ENCODE data around the gene CTNNA3. TPM values are rescaled to one million over a fixed set of nuclear protein-coding genes. Genes with fewer than 3 reads are reported as not detected.

The CTNNA3 gene
- polyA plus RNA-seq, 1 donor from 2014 or later, result 0.14 TPM

GRCh38 chr10:66180021-66180420 lies 1516.0 kb downstream of the CTNNA3 start:
- H3K27ac ChIP-seq (ENCODE audit: low read length), result no peak overlapping the region
- H2AFZ ChIP-seq (ENCODE audit: low read depth, low read length), result no peak overlapping the region
- no peaks in the 10 kb centered on the region for H4K20me1 ChIP-seq (ENCODE audit: insufficient read depth)
- TF ChIP-seq CTCF (IDR thresholded peaks at IDR 0.05; ENCODE audit: poor library complexity, severe bottlenecking), result no peak
- TF ChIP-seq MXI1 (conservative IDR thresholded peaks at IDR 0.05; ENCODE audit: poor library complexity, severe bottlenecking), result no peak
- TF ChIP-seq RAD21 (conservative IDR thresholded peaks at IDR 0.05), result no peak
- TF ChIP-seq TAF1 (IDR thresholded peaks at IDR 0.05; ENCODE audit: low read depth), result no peak
- no peak for TF ChIP-seq REST (IDR thresholded peaks at IDR 0.05; ENCODE audit: borderline replicate concordance)
- TF ChIP-seq EZH2 (IDR thresholded peaks at IDR 0.05; ENCODE audit: borderline replicate concordance, insufficient read depth, low read length, poor library complexity, severe bottlenecking), result no peak
- no peak for TF ChIP-seq EP300 (conservative IDR thresholded peaks at IDR 0.05; ENCODE audit: poor library complexity, severe bottlenecking)
- no peak for TF ChIP-seq SMC3 (conservative IDR thresholded peaks at IDR 0.05; ENCODE audit: poor library complexity)
- TF ChIP-seq POLR2AphosphoS5 (IDR thresholded peaks at IDR 0.05), result no peak
- H3K4me3 ChIP-seq (ENCODE audit: low read length), result no peak overlapping the region
- H3K9me3 ChIP-seq (ENCODE audit: low read length), result no peaks in the 10 kb centered on the region
- no peaks in the 10 kb centered on the region for H3K36me3 ChIP-seq (ENCODE audit: insufficient read depth, low read length)
- H3F3A ChIP-seq (ENCODE audit: insufficient read depth, low read length, poor library complexity, severe bottlenecking), result no peaks in the 10 kb centered on the region
- no peak overlapping the region for H3K9ac ChIP-seq (ENCODE audit: low read length)
- no peaks in the 10 kb centered on the region for H3K9me2 ChIP-seq (ENCODE audit: insufficient read depth, low read length)
- no peaks in the 10 kb centered on the region for H3K79me2 ChIP-seq (replicated peaks; ENCODE audit: insufficient read depth, low read length)
- H3K27me3 ChIP-seq (ENCODE audit: insufficient read depth, low read depth, low read length), result no peaks in the 10 kb centered on the region
- no peak overlapping the region for H3K4me2 ChIP-seq (ENCODE audit: low read length)

GRCh38 chr10:66176772-66177171 lies 1519.2 kb downstream of the CTNNA3 start:
- Histone ChIP-seq H3K36me3 (ENCODE audit: insufficient read depth, low read length) (no peaks in the 10 kb centered on the region), H3K4me3 (ENCODE audit: low read length) (no peak overlapping the region), H3K27me3 (ENCODE audit: insufficient read depth, low read depth, low read length) (no peaks in the 10 kb centered on the region), H3K9me3 (ENCODE audit: low read length) (no peaks in the 10 kb centered on the region), H4K20me1 (ENCODE audit: insufficient read depth) (no peaks in the 10 kb centered on the region), H3K9ac (ENCODE audit: low read length) (no peak overlapping the region), H3K4me2 (ENCODE audit: low read length) (no peak overlapping the region), H3K9me2 (ENCODE audit: insufficient read depth, low read length) (no peaks in the 10 kb centered on the region), H2AFZ (ENCODE audit: low read depth, low read length) (no peak overlapping the region), H3K27ac (ENCODE audit: low read length) (no peak overlapping the region), H3K79me2 (replicated peaks; ENCODE audit: insufficient read depth, low read length) (no peaks in the 10 kb centered on the region), H3F3A (ENCODE audit: insufficient read depth, low read length, poor library complexity, severe bottlenecking) (no peaks in the 10 kb centered on the region)
- TF ChIP-seq EZH2 (IDR thresholded peaks at IDR 0.05; ENCODE audit: borderline replicate concordance, insufficient read depth, low read length, poor library complexity, severe bottlenecking), result no peak
- no peak for TF ChIP-seq RAD21 (conservative IDR thresholded peaks at IDR 0.05)
- TF ChIP-seq SMC3 (conservative IDR thresholded peaks at IDR 0.05; ENCODE audit: poor library complexity), result no peak
- TF ChIP-seq CTCF (IDR thresholded peaks at IDR 0.05; ENCODE audit: poor library complexity, severe bottlenecking), result no peak
- no peak for TF ChIP-seq POLR2AphosphoS5 (IDR thresholded peaks at IDR 0.05)
- TF ChIP-seq EP300 (conservative IDR thresholded peaks at IDR 0.05; ENCODE audit: poor library complexity, severe bottlenecking), result no peak
- no peak for TF ChIP-seq MXI1 (conservative IDR thresholded peaks at IDR 0.05; ENCODE audit: poor library complexity, severe bottlenecking)
- no peak for TF ChIP-seq TAF1 (IDR thresholded peaks at IDR 0.05; ENCODE audit: low read depth)
- no peak for TF ChIP-seq REST (IDR thresholded peaks at IDR 0.05; ENCODE audit: borderline replicate concordance)
